IPS-18a (cell line): ENCODE data around the gene SEC31B.

Experiments
- H3K27ac ChIP-seq: one replicate; pipeline ENCODE4 v1.5.1; 2013; ENCODE audit warnings: low read length
- H3K27me3 ChIP-seq: one replicate; pipeline ENCODE4 v1.6.1; 2013; ENCODE audit warnings: mild to moderate bottlenecking, low read length; ENCODE audit not compliant: control insufficient read depth, insufficient read depth
- H3K36me3 ChIP-seq: one replicate; pipeline ENCODE4 v1.6.1; 2013; ENCODE audit warnings: low read depth, low read length; ENCODE audit not compliant: control insufficient read depth
- H3K4me1 ChIP-seq: one replicate; pipeline ENCODE4 v1.6.1; 2013; ENCODE audit warnings: low read depth, low read length; ENCODE audit not compliant: control insufficient read depth
- H3K4me3 ChIP-seq: one replicate; pipeline ENCODE4 v1.5.1; 2013; ENCODE audit warnings: low read length
- H3K9ac ChIP-seq: one replicate; pipeline ENCODE4 v1.6.1; 2013; ENCODE audit warnings: mild to moderate bottlenecking, low read length, moderate library complexity
- H3K9me3 ChIP-seq: one replicate; pipeline ENCODE4 v1.6.1; 2013; ENCODE audit warnings: low read depth, low read length; ENCODE audit not compliant: control insufficient read depth

The SEC31B gene

GRCh38 chr10:100468978-100469377 is 50.7 kb downstream of the SEC31B start:
- Histone ChIP-seq H3K27me3 (peaks cover 67% of the 10 kb centered on the region), H3K4me1 (no peaks in the 10 kb centered on the region), H3K27ac (no peak overlapping the region), H3K36me3 (no peaks in the 10 kb centered on the region), H3K4me3 (no peak overlapping the region), H3K9me3 (no peaks in the 10 kb centered on the region), H3K9ac (no peak overlapping the region)

GRCh38 chr10:100468322-100468721 is 51.3 kb downstream of the SEC31B start:
- H3K27ac ChIP-seq: no peak overlapping the region
- H3K9me3 ChIP-seq: no peaks in the 10 kb centered on the region
- peaks cover 66% of the 10 kb centered on the region for H3K27me3 ChIP-seq

GRCh38 chr10:100462709-100463108 is 57.0 kb downstream of the SEC31B start, which contains the start of gene WNT8B:
Gene WNT8B, plus strand, starts transcription at chr10:100463009. Its CDS starts 160 bp downstream, at chr10:100463169.
- Histone ChIP-seq H3K9ac (no peak within 1 kb of the TSS), H3K4me1 (no peaks in the 10 kb centered on the region), H3K27ac (no peak within 1 kb of the TSS), H3K9me3 (no peaks in the 10 kb centered on the region), H3K36me3 (no peaks in the 10 kb centered on the region), H3K4me3 (no peak within 1 kb of the TSS), H3K27me3 (peaks cover 42% of the 10 kb centered on the region)

More at GRCh38 chr10:100468322-100468721, 51.3 kb downstream of the SEC31B start:
- no peak overlapping the region for H3K4me3 ChIP-seq
- H3K9ac ChIP-seq: no peak overlapping the region
- H3K4me1 ChIP-seq: no peaks in the 10 kb centered on the region
- H3K36me3 ChIP-seq: no peaks in the 10 kb centered on the region

- H3K27me3 ChIP-seq: no peaks in the 10 kb centered on the region
- H3K9me3 ChIP-seq: no peaks in the 10 kb centered on the region
- no peak overlapping the region for H3K9ac ChIP-seq
- H3K4me3 ChIP-seq: no peak overlapping the region
- H3K36me3 ChIP-seq: no peaks in the 10 kb centered on the region
- no peak overlapping the region for H3K27ac ChIP-seq
- H3K4me1 ChIP-seq: no peaks in the 10 kb centered on the region
These were observed 70.7 kb downstream of the SEC31B start for GRCh38 chr10:100448951-100449350.

- Histone ChIP-seq H3K4me3 (no peak overlapping the region), H3K9ac (no peak overlapping the region), H3K9me3 (no peaks in the 10 kb centered on the region), H3K36me3 (no peaks in the 10 kb centered on the region), H3K27ac (no peak overlapping the region), H3K4me1 (no peaks in the 10 kb centered on the region), H3K27me3 (no peaks in the 10 kb centered on the region)
These were observed 72.0 kb downstream of the SEC31B start for GRCh38 chr10:100447663-100448062.

GRCh38 chr10:100446130-100446761 is 73.4 kb downstream of the SEC31B start:
- Histone ChIP-seq H3K9me3 (no peaks in the 10 kb centered on the region), H3K4me3 (no peak overlapping the region), H3K27me3 (no peaks in the 10 kb centered on the region), H3K36me3 (no peaks in the 10 kb centered on the region), H3K27ac (no peak overlapping the region), H3K4me1 (no peaks in the 10 kb centered on the region), H3K9ac (no peak overlapping the region)

- no peaks in the 10 kb centered on the region for H3K27me3 ChIP-seq
- no peaks in the 10 kb centered on the region for H3K4me1 ChIP-seq
- H3K36me3 ChIP-seq: no peaks in the 10 kb centered on the region
- H3K9me3 ChIP-seq: no peaks in the 10 kb centered on the region
- no peak overlapping the region for H3K9ac ChIP-seq
- no peak overlapping the region for H3K4me3 ChIP-seq
- H3K27ac ChIP-seq: no peak overlapping the region
These were observed 77.1 kb downstream of the SEC31B start for GRCh38 chr10:100442548-100442947.

GRCh38 chr10:100438674-100439315 is 80.9 kb downstream of the SEC31B start:
- Histone ChIP-seq H3K9me3 (no peaks in the 10 kb centered on the region), H3K4me1 (no peaks in the 10 kb centered on the region), H3K36me3 (no peaks in the 10 kb centered on the region), H3K27ac (no peak overlapping the region), H3K4me3 (no peak overlapping the region), H3K9ac (no peak overlapping the region), H3K27me3 (no peaks in the 10 kb centered on the region)
